DMS114 treated with DMSO at 0.1 percent for 48 hours (cell line): ENCODE measurements around the gene HTT.

Experiments
- DNase-seq: peaks from one replicate; lab custom pipeline; 2025; ENCODE audit not compliant: unreplicated experiment; lab: John Stamatoyannopoulos, UW

HTT gene

DNA sequence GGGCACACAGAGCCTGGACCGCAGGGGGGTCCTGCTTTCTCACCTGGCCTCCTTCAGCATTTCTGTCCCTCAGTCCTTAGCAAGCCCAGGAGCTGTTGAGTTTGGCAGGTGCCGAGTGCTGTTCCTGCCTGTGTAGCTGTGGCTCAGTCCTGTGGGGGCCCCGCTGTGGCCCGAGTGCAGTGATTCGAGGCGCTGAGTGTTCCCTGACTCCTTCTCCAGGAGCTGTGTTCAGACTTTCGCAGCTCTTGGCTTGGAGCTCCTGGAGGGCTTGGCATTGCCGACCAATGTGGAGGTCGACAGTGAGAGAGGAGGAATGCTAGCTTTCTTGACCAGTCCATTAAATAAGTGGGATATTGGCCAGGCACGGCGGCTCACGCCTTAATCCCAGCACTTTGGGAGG is 124.4 kb downstream of the HTT start:
- no peak for DNase-seq

DNA sequence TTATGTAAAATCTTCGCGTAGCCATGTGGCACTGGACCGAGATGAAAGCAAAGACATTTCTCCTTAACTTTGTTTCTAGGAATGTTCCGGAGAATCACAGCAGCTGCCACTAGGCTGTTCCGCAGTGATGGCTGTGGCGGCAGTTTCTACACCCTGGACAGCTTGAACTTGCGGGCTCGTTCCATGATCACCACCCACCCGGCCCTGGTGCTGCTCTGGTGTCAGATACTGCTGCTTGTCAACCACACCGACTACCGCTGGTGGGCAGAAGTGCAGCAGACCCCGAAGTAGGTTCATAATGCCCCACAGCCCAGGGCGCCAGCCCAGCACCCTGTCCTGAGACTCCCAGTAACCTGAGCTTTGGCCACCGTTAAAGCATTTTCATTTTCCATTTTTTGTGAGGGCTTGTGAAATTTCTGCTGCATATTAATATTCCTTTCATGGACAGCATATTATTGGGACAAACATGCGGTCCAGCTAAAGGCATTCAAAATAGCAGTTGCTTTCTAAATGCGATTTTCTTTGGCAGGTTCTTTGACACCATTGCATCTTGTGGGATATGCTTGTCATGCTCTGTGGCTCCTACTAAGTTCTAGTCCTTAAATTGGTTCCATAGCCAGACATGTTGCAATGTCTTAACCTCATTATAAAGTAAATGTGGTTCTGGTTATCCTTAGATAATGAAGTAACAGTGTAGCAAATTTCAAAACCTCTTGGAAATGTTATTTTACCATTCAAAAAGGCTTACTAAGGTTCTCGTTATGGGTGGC is 125.4 kb downstream of the HTT start:
- no peak for DNase-seq

DNA sequence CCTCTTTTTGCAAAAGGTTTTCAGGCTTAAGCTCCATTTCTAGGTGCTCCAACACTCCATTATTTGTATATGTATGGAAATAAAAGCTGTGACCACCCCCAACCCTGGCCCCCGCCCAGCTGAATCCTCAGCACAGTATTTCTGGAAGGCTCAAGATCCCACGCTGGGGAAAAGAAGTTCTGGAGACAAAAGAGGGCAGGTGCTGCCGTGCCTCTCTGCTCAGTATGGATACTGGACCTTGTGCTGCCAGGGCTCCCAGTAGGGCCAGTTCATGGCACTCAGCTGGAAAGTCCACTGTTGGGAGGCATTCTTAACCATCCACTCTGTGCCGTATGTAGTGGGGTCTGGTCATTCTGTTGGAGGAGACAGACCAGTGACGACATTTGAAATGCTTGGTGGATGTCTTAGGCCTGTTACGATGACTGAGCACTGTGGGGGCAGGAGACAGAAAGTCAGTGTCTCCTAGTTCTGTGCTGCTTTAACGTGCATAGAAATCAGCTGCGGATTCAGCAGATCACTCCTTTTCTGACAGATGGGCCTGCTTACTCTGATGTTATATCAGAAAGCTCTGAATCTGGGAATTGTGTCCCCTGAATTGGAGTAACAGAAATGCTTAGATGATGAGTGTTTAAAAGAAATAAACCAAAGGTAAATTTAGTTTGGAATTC is 126.1 kb downstream of the HTT start:
- no peak for DNase-seq

DNA sequence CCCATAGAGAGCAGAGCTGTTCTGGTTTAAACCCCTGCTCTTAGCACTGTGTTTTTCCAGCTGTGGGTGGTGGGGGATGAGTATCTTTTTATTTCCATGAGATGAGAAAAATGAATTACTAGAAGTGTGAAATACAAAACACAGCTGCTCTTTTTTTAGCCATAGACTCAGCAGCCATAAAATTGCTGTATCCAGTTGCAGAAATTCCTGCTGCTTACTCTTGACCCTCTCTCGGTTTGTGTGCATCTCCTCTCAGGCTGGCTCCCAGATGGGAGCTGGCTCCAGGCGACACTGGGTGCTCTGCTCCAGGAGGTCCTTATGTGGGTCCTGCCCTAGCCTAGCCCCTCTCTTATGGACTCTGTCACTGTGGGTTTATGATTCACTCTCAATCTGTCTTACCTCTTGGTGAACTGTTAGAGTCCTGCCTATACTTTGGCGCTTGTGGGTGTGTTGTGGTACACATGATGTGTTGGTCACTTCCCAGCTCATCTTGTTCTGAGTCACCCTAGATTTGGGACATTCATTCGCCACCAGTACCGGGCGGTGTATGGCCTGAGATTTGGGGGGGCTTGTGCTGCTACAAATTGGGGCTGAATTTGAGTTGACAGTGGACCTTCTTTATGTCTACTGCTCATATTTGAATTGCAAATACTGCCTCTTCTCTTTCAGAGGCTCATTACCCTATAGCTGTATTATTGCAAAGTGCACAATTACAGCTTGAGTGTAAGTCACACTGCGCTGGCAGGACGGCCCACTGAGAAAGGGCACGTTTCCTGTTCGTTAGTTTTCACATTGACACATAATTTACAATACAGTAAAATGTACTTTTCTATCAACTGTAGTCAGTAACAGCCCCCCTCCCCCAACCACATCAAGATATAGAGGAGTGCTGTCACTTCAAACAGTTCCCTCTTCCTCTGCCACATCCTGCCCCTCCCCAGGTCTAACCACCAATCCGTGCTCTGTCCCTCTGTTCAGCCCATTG is 127.5 kb downstream of the HTT start:
- DNase-seq = no peak

DNA sequence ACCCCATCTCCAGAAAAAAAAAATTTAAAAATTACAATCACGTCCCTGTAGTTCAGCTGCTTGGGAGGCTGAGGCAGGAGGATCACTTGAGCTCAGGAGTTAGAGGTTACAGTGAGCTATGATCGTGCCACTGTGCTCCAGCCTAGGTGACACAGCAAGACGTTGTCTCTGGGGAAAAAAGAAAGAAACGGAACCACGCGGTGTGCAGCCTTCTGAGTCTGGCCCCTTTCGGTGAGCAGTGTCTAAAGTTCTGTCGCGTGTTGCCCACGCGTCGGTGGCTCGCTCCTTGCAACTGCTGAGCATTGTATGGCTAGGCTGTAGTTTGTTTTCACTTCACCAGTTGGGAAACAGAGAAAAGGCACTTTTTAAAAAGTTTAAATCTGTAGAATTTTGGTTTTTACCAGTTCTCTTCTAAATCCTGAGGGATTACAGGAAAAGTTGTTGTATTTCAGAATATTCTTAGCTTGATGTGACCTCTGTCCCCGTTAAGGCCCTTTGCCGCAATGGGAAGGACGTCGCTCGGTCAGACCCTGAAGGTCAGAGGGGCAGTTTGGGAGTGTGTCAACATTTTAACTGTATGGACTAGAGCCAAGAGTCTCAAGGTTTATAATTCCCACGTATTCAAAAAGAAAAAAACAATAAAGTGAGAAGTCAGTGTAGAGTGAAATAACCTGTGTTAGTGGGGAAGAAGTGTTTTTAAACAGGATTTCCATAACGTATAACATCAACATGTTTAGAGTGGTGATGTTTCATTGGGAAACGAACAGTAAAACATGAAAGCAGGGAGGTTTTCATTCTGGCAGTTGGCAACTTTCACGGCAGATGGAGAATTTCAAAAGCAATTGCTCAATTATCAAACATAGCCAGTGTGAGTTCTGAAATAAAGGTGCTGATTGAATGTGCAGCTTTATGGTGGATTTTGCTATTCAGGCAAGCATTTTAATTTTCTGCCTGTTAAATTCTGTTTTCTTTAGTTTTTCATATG is 128.6 kb downstream of the HTT start:
- no peak for DNase-seq

DNA sequence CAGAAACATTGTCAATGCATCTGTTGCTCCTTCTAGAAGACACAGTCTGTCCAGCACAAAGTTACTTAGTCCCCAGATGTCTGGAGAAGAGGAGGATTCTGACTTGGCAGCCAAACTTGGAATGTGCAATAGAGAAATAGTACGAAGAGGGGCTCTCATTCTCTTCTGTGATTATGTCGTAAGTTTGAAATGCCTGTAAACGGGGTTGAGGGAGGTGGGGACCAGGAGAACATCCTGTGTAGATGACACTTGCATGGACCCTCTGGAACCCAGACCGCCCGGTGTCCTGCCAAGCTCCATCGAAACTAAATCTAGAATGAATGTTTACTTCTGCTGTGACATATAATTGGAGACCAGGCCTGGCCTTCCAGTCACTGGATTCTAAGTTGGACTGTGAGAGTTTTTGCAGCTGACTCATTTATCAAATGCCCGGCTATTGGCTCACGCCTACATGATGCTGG is 129.5 kb downstream of the HTT start:
- DNase-seq = no peak

DNA sequence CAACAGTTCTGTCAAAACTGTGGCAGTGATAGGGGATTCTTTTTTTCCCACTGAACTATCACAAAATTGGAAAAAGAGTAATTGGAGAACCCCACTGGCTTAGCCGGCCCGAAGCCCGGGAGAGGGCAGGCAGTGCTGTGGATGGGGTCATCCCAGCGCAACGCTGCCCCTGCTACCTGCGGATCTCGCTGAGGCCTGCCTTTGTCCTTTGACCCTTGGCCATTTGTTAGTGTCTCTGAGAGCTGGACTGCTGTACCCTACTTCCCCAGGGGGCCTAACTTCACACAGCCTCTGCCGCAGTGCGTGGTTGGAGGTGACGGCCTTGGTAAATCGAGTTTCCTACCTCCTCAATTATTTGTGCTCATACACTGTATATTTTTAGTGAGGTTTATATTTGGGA is 131.5 kb downstream of the HTT start:
- DNase-seq = no peak

DNA sequence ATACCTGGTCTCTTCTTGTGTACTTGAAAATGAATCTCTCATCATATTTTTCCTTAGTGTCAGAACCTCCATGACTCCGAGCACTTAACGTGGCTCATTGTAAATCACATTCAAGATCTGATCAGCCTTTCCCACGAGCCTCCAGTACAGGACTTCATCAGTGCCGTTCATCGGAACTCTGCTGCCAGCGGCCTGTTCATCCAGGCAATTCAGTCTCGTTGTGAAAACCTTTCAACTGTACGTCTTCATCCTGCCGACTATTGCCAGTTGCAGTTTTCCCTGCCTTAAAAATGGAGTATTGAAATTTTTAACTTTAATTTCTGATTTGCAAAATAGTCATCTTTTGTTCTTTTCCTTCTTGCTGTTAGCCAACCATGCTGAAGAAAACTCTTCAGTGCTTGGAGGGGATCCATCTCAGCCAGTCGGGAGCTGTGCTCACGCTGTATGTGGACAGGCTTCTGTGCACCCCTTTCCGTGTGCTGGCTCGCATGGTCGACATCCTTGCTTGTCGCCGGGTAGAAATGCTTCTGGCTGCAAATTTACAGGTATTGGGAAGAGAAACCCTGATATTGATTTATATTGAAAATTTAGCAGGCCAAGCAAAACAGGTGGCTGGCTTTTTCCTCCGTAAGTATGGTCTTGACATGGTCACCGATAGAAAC is 132.1 kb downstream of the HTT start:
- no peak for DNase-seq

DNA sequence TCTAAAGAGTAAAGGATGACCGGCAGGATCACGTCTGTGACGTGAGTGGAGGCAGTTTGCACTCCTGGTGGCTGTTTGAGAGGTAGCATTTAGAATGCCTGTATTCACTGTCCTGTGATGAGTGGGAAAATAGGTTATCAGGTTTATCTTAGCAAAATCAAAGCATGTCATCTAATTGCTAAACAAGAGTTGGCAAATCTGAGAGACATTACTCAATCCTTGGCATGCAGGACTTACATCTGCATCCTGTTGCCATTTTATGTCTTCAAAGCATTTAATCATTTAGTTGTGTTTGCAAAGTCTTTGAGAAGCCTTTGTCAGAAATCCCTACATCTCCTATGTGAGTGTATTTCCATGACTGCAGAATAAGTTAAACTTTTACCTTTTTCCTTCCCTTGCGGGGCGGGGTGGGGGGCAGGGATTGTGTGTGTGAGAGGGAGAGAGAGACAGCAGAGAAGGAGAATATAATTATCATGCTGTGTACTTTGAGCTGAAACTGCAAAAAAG is 133.1 kb downstream of the HTT start:
- no peak for DNase-seq

DNA sequence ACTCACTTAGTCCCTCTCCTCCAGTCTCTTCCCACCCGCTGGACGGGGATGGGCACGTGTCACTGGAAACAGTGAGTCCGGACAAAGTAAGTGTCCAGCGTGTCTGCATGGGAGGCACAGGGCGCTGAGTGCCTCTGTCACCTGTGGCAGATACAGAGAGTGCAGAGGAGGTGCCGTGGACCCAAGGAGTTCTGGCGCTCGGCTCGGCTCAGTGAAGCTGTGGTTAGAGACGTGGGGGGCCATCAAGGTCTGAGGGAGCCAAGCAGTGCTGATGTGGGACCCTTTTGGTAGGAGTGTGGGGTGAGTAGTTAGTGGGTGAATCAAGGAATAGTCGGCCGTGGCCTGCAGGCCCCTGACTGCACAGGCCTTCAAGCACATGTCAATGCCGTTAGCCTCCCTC is 134.3 kb downstream of the HTT start:
- no peak for DNase-seq

DNA sequence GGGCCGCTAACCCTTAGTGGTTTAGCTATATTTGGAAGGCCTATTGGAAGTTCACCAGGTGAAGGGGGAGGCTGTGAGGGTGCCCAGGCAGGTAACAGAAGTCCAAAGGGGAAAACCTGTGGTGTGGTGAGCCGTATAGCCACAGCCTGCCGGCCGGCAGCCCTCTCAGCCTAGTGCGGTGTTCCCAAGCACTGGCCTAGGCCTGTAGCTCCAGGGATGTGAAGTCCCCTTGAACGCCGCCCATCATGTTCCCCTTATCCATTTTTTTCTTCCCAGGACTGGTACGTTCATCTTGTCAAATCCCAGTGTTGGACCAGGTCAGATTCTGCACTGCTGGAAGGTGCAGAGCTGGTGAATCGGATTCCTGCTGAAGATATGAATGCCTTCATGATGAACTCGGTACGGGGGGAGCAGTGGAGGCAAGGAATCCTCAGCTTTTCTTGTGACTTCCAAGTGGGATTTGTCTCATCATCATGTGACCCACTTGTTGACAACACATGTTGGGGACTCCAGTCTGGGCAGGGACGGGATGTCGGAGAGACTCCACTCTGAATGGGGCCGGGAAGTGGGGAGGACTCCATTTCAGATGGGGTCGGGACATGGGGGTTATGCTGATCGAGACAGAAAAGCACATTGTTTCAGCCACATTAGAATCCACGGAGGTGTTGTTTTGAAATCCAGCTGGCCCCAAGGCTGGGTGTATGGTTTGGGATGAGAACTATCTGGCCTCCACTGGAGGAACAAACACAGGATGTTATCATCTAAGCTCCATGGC is 135.3 kb downstream of the HTT start:
- DNase-seq = no peak

DNA sequence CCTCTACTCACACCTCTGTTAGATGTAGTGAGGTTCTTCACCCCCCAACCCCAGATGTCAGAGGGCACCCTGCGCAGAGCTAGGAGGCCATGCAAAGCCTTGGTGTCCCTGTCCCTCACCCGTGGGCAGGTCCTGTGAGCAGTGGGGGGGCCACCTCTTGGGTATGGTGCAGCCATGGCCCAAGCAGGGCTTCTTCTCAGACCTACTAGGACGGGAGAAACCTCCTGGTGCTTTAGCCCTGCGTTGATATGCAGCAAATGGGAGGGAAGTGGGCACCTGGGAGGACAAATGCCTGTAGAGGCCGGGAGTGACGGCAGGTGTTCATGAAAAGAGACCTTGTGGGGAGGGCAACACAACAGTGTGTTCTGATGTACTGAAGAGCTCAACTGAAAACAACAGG is 136.0 kb downstream of the HTT start:
- DNase-seq = no peak

DNA sequence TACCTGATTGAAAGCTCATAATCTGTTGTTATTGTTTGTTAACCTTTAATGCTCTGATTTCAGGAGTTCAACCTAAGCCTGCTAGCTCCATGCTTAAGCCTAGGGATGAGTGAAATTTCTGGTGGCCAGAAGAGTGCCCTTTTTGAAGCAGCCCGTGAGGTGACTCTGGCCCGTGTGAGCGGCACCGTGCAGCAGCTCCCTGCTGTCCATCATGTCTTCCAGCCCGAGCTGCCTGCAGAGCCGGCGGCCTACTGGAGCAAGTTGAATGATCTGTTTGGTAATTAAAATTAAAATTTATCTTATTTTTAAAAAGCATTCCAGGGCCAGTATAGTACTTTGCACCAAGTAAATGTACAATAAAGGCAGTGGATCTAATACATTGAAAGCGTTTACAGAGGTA is 137.4 kb downstream of the HTT start:
- DNase-seq = no peak

DNA sequence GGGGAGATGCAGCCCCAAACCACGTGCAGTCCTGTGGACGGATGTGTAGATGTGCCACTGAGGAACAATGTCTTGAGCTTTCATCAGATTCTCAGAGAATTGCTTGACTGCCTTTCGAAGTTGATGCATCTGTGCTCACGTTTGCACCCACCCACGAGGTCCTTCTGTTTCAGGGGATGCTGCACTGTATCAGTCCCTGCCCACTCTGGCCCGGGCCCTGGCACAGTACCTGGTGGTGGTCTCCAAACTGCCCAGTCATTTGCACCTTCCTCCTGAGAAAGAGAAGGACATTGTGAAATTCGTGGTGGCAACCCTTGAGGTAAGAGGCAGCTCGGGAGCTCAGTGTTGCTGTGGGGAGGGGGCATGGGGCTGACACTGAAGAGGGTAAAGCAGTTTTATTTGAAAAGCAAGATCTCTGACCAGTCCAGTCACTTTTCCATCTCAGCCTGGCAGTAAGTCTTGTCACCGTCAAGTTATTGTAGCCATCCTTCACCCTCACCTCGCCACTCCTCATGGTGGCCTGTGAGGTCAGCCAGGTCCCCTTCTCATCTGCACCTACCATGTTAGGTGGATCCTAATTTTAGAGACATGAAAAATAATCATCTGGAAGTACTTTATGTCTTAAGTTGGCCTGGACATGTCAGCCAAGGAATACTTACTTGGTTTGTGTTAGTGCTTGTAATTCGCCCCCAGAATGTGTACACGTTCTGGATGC is 138.1 kb downstream of the HTT start:
- DNase-seq = no peak

DNA sequence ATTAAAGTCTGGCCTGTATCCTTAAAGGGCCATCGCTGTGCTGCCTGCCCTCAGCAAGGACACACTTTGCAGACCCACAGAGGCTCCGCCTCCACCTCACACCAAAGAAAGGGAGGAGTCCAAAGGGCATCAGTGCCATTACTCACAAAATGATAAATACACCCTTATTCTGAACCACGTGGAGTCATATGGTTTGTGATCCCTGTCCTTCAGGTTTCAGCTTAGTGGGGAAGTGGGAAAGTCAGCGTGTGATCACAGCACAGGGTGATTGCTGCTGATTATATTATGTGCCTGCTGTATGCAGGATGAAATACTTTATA is 138.6 kb downstream of the HTT start:
- no peak for DNase-seq

DNA sequence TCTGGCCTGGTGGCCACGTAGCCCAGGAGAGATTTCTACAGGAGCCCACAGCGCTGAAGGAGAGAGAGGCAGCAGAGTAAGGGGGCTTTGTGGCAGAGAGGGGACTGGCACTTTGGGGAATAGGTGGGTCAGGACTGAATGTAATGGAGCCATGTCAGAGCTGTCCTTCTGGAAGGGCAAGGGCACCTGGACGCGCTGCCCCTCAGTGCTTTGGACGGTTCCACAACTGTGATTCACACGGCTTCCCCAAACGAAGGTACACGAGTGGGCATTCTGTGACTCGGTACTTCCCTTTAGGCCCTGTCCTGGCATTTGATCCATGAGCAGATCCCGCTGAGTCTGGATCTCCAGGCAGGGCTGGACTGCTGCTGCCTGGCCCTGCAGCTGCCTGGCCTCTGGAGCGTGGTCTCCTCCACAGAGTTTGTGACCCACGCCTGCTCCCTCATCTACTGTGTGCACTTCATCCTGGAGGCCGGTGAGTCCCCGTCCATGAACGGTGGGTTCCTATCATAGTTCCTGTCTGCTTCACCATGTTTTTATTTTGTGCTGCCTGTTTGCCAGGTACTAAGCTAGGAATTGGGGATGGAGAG is 139.3 kb downstream of the HTT start:
- no peak for DNase-seq

DNA sequence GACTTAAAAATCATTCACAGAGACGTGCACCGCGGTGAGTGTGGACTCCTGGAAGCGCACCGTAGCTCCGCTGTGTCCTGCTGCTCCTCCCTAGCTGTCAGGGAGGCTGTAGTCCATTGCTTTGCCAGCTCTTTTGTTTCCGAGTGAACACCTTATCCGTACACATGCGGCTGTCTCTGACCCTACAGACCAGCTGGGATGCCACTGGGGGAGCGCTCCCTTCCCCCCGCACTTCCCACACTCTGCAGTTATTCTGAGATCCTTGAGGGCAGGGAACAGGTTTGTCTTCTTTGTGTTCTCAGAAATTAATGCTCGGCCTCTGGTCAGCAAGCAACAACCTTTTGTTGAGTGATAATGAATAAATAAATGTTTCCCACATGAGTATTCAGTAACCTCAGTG is 140.8 kb downstream of the HTT start:
- no peak for DNase-seq

DNA sequence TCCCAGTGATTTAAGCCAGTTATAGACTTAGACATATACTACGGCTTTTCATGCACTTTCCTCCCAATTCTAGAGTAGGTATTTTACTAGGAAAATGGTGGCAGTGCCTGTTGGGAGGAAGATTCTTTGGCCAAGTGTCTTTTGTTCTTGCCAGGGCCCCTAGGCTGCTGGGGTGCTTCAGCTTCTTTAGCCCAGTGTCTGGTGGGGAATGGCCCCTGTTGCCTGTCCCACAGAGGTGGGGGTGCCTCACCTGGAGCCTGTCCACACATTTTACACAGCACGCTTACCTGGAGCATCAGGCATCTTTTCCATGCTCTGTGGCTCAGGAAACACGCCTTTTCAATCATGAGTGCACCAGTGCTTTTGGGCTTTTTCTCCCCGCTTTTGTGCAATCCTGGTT is 141.3 kb downstream of the HTT start:
- no peak for DNase-seq
